CD4-positive, alpha-beta T cell (primary cell): ENCODE data around the gene ST6GALNAC3. TPM values are rescaled to one million over a fixed set of nuclear protein-coding genes. Genes with fewer than 3 reads are reported as not detected.

Source experiments
- ATAC-seq: fragments of 200-7000 bp; cut with Tn5 transposase; one replicate; pipeline ENCODE4 v1.10.0; 2022; ENCODE audit warnings: mild to moderate bottlenecking; ENCODE audit not compliant: poor library complexity
- CTCF ChIA-PET: fragments of 350-600 bp; sonication (Branson Sonifier 250); formaldehyde crosslinking; loops from one replicate; lab custom pipeline; 2021; ENCODE audit warnings: antibody characterized with exemption, inconsistent platforms; lab: Charles Lee
- POLR2A ChIA-PET: fragments of 350-600 bp; sonication (Branson Sonifier 250); formaldehyde crosslinking; loops from one replicate; lab custom pipeline; 2021; ENCODE audit warnings: antibody characterized with exemption, inconsistent platforms; lab: Charles Lee
- DNase-seq, 14 experiments: peaks; one replicate each; pipeline ENCODE4 v3.0.0-alpha.2; 2013 to 2020; ENCODE audit warnings: mixed read lengths in 2 of 14
- H3K27ac ChIP-seq, 2 donors: one replicate each; pipeline versions ENCODE4 v1.5.1 to v1.7.0; 2013; ENCODE audit warnings: low read length in 2 of 2, low read depth in 1 of 2, mild to moderate bottlenecking in 1 of 2
- H3K27me3 ChIP-seq, 2 experiments: 1 replicate in 1 of 2; 2 replicates in 1 of 2; pipeline versions ENCODE4 v1.6.1 to v1.7.0; 2013; ENCODE audit warnings: low read length in 2 of 2, control low read depth in 1 of 2, mild to moderate bottlenecking in 1 of 2, moderate library complexity in 1 of 2; ENCODE audit not compliant: insufficient read depth in 2 of 2, control insufficient read depth in 1 of 2
- H3K36me3 ChIP-seq: one replicate; pipeline ENCODE4 v1.6.1; 2013; ENCODE audit warnings: low read length, control low read depth; ENCODE audit not compliant: insufficient read depth
- H3K4me1 ChIP-seq: one replicate; pipeline ENCODE4 v1.6.1; 2013; ENCODE audit warnings: low read length, control low read depth; ENCODE audit not compliant: insufficient read depth
- H3K4me3 ChIP-seq: one replicate; pipeline ENCODE4 v1.5.1; 2013; ENCODE audit warnings: mild to moderate bottlenecking, low read length, moderate library complexity
- H3K9me3 ChIP-seq, 2 experiments: 1 replicate in 1 of 2; 2 replicates in 1 of 2; pipeline versions ENCODE4 v1.6.1 to v1.7.0; 2013; ENCODE audit warnings: low read length in 2 of 2, mild to moderate bottlenecking in 2 of 2, control low read depth in 1 of 2, moderate library complexity in 1 of 2; ENCODE audit not compliant: control insufficient read depth in 1 of 2, insufficient read depth in 1 of 2
- H3K27ac Mint-ChIP-seq: one replicate; pipeline ENCODE4 v1.8.0; 2020; ENCODE audit warnings: mixed read lengths
- H3K27me3 Mint-ChIP-seq: one replicate; pipeline ENCODE4 v1.8.0; 2021; ENCODE audit warnings: mixed read lengths
- H3K36me3 Mint-ChIP-seq: one replicate; pipeline ENCODE4 v1.8.0; 2021; ENCODE audit warnings: low read depth, mixed read lengths
- H3K4me1 Mint-ChIP-seq: one replicate; pipeline ENCODE4 v1.8.0; 2021; ENCODE audit warnings: low read depth, mixed read lengths
- H3K4me3 Mint-ChIP-seq: one replicate; pipeline ENCODE4 v1.8.0; 2020; ENCODE audit warnings: mild to moderate bottlenecking, mixed read lengths
- H3K9me3 Mint-ChIP-seq: one replicate; pipeline ENCODE4 v1.8.0; 2020; ENCODE audit warnings: mixed read lengths
- intact Hi-C, 2 experiments: fragments of 100-400 bp; cut with DNase I in 1 of 2; cut with micrococcal nuclease in 1 of 2; formaldehyde crosslinking; loops; one replicate each; pipeline versions ENCODE4 v1.15.1 to v1.9.0; 2023 to 2025; cut with DNase I, micrococcal nuclease
- total RNA-seq, 174 experiments: library from RNA in 2 of 174; stranded (reverse) in 2 of 174; gene quantifications; one replicate each; pipeline ENCODE4 v1.2.3 and lab custom pipeline; 2021 to 2026
- TF ChIP-seq, protein P1 (sequence below): fragments of 200-600 bp; IDR thresholded peaks from one replicate; pipeline ENCODE4 v1.8.0; 2022; ENCODE audit warnings: antibody characterized with exemption, mild to moderate bottlenecking

The ST6GALNAC3 gene
- total RNA-seq, 2 experiments from 2014 or later: 0.77 to 1.3 TPM

DNA sequence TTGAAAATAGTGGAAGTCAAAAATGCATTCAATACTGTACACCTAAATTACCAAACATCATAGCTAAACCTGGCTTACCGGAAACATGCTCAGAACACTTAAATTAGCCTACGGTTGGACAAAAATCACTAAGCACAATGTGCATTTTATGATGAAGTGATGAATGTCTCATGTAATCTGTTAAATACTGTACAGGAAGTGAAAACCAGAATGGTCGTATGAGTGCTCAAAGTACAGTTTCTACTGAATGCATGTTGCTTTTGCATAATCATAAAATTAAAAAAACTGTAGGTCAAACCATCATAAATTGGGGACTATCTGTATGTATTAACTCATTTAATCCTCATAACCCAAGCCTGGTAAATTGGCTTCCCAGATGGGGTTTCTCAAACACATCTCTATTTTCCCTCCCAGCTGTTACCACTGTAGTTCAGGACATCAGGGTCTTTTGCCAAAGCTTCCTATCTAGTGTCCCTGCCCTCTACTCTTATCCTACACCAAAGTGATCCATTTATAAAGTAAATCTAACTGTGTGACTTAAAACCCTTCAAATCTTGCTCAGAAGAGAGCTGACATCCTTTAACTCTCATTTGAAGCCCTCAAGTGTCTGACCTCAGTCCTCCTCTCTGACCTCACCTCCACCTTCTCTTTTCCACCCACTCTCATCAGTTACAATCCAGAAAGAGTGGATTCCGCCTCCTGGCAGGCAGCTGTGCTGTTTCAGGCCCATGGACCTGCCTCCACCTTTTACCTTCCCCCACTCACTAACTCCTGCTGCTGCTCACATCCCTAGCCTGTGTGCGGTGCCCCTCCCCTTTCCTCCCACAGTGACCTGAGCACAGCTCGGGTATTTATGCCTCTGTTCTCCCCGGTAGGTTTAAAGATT lies 436.4 kb downstream of the ST6GALNAC3 start:
- Mint-ChIP-seq H3K9me3 (no peaks in the 10 kb centered on the region), H3K27ac (no peak overlapping the region), H3K36me3 (no peaks in the 10 kb centered on the region), H3K27me3 (no peaks in the 10 kb centered on the region), H3K4me1 (peaks cover 11% of the 10 kb centered on the region), H3K4me3 (no peak overlapping the region)
- Histone ChIP-seq H3K27me3 (no peaks in the 10 kb centered on the region), H3K27ac (no peak overlapping the region), H3K4me3 (no peak overlapping the region), H3K36me3 (no peaks in the 10 kb centered on the region), H3K9me3 (no peaks in the 10 kb centered on the region), H3K4me1 (peaks cover 2% of the 10 kb centered on the region)
- POLR2A ChIA-PET: no interaction called here
- peak in 1 of 14 experiments; percentile 5 for DNase-seq
- TF ChIP-seq, protein P1, sequence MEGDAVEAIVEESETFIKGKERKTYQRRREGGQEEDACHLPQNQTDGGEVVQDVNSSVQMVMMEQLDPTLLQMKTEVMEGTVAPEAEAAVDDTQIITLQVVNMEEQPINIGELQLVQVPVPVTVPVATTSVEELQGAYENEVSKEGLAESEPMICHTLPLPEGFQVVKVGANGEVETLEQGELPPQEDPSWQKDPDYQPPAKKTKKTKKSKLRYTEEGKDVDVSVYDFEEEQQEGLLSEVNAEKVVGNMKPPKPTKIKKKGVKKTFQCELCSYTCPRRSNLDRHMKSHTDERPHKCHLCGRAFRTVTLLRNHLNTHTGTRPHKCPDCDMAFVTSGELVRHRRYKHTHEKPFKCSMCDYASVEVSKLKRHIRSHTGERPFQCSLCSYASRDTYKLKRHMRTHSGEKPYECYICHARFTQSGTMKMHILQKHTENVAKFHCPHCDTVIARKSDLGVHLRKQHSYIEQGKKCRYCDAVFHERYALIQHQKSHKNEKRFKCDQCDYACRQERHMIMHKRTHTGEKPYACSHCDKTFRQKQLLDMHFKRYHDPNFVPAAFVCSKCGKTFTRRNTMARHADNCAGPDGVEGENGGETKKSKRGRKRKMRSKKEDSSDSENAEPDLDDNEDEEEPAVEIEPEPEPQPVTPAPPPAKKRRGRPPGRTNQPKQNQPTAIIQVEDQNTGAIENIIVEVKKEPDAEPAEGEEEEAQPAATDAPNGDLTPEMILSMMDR: no peak
- no peak for ATAC-seq
- CTCF ChIA-PET: no interaction called here
- intact Hi-C loops: no loop called here

DNA sequence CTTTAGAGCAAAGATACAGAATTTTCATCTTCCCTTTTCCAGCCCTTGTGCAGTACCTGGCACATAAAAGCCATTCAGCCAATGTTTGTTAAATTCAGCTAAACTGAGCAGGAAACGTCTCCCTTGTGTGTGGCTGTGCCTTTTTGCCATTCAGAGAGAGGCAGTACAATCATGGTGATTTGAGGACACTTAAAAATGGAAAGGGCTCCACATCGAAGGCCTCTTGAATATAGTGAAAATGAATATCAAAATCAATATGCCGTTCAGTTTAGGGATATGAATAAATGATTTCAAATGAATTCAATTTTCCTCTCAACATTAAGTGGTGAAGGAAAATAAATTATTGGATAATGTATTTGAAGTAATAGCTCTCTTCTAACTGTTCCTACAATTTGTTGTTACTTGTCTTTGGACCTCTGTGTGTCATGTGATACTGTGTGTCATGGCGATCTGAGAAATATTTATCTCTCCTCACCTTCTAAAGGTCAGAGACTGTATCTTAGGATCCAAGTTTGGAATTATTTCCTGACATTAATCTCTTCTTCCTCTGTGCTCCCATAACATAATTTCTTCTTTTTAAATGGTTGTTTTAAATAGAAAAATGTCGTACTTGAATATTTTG lies 437.1 kb downstream of the ST6GALNAC3 start:
- CTCF ChIA-PET: no interaction called here
- no peak overlapping the region for H3K27ac ChIP-seq
- Mint-ChIP-seq H3K36me3 (no peaks in the 10 kb centered on the region), H3K27me3 (no peaks in the 10 kb centered on the region), H3K9me3 (no peaks in the 10 kb centered on the region), H3K4me1 (peaks cover 11% of the 10 kb centered on the region), H3K27ac (no peak overlapping the region), H3K4me3 (no peak overlapping the region)
- no peaks in the 10 kb centered on the region for H3K27me3 ChIP-seq
- no peaks in the 10 kb centered on the region for H3K36me3 ChIP-seq
- TF ChIP-seq, protein P1: no peak
- DNase-seq (no peak), ATAC-seq (no peak)
- no peak overlapping the region for H3K4me3 ChIP-seq
- H3K4me1 ChIP-seq: peaks cover 2% of the 10 kb centered on the region
- POLR2A ChIA-PET: no interaction called here
- intact Hi-C loops: no loop called here
- H3K9me3 ChIP-seq: no peaks in the 10 kb centered on the region

DNA sequence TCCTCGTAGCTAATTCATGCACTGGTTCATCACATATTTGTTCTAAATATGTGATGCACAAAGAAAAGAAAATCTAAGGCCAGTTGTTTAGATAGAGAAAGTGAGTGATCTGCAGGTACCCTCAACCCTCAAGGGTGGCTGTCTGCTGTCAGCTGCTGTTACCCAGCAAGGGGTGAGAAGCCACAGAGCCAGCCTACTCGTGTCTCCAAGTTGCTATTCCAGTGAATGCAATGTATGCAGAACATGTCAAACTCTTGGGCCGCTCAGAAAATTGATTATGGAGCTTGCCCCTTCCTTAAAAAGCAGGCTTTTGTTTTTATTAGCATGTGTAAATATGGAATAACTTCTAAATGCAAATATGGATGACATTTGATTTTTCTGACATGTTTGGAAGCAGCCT lies 456.4 kb downstream of the ST6GALNAC3 start:
- POLR2A ChIA-PET: no interaction called here
- Histone ChIP-seq H3K9me3 (no peaks in the 10 kb centered on the region), H3K4me3 (no peak overlapping the region), H3K4me1 (no peaks in the 10 kb centered on the region), H3K36me3 (no peaks in the 10 kb centered on the region), H3K27ac (no peak overlapping the region), H3K27me3 (no peaks in the 10 kb centered on the region)
- Mint-ChIP-seq H3K4me1 (no peaks in the 10 kb centered on the region), H3K9me3 (no peaks in the 10 kb centered on the region), H3K4me3 (no peak overlapping the region), H3K27ac (no peak overlapping the region), H3K27me3 (no peaks in the 10 kb centered on the region), H3K36me3 (no peaks in the 10 kb centered on the region)
- DNase-seq (no peak), ATAC-seq (no peak)
- CTCF ChIA-PET: interaction anchor here (1.3 kb wide), 1 partner anchor 12 kb away, joined by 4 read pairs; no protein-coding TSS in a partner anchor
- intact Hi-C loops: no loop called here
- TF ChIP-seq, protein P1: no peak
